Measurements from ENCODE around the gene DDT.
"Not testable (repeated sequence)": the region's sequence is repeated elsewhere in the genome, so short reads cannot be mapped to it uniquely, and the experiment has no call there.

DDT gene

DNA sequence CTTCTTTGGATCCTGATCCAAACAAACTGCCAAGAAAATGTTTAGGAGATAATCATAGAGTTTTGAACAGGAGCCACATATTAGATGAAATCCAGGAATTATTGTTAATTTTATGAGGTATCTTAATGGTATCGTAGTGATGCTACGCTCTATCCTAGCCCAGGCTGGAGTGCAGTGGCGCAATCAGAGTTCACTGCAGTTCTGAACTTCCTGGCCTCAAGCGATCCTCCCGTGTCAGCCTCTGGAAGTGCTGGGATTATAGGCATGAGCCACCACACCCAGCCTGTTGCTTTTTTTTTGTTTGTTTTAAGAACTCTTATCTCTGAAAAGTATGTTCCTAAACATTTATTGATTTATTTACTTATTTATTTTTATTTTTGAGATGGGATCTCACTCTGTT is 28.6 kb upstream of the DDT start:
- TF ChIP-seq POLR2A (IDR thresholded peaks at IDR 0.05; ENCODE audit: low read length) (no peak), GATA1 (IDR thresholded peaks at IDR 0.05; ENCODE audit: low read depth, low read length) (no peak)
- no peak for DNase-seq

DNA sequence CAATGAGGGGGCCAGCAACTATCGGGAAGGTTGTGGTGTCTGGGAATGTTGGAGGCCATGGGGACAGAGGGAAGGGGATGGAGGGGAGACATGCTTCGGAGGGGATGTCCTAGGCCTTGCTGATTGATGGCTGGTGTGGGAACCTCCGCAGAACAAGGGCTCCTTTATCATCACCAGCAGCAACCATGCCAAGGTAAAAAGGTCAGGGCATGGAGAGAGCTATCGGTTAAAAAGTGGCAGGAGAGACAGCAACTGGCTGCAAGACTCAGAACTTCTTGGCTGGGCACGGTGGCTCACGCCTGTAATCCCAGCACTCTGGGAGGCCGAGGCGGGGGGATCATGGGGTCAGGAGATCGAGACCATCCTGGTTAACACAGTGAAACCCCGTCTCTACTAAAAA is 28.0 kb upstream of the DDT start:
- no peak for TF ChIP-seq GATA1 (IDR thresholded peaks at IDR 0.05; ENCODE audit: low read depth, low read length)
- TF ChIP-seq POLR2A (IDR thresholded peaks at IDR 0.05; ENCODE audit: low read length), result no peak

DNA sequence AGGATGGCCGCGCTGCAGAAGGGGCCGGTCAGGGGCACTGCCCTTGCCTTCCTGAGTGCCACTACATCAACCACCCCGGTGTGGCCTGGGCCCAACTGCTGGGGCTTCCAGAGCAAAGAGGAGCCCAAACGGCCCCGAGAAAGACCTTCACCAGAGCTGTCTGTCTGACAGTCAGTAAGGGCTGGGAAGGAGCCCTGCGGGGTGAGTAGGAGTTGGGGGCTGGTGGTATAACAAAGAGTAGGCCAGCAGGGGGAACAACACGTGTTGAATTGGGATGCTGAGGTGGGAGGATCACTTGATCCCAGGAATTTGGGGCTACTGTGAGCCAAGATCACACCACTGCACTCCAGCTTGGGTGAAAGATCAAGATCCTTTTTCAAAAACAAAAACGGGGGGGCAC is 27.1 kb upstream of the DDT start:
- no peak for TF ChIP-seq GATA1 (IDR thresholded peaks at IDR 0.05; ENCODE audit: low read depth, low read length)
- no peak for TF ChIP-seq POLR2A (IDR thresholded peaks at IDR 0.05; ENCODE audit: low read length)
- DNase-seq, result no peak

More for the DNA sequence above, 28.0 kb upstream of the DDT start:
- DNase-seq, result no peak

DNA sequence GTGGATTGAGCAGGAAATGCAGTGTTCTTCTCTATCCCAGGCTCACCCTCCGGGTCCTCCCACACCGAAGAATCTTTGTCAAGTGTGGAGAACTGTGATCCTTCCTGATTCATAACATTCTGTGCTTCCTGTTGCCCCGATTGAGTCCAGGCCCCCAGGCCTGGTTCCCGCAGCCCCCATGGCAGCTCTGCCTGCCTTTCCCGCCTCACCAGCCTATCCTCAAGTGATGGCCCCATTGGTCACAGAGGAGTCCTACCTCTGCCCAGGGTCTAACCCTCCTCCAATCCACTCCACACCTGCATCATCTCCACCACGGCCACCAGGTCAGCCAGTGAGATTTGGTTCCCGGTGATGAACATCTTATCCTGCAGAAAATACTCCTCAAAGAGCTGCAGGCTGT is 25.5 kb upstream of the DDT start:
- DNase-seq, result not testable (repeated sequence)

DNA sequence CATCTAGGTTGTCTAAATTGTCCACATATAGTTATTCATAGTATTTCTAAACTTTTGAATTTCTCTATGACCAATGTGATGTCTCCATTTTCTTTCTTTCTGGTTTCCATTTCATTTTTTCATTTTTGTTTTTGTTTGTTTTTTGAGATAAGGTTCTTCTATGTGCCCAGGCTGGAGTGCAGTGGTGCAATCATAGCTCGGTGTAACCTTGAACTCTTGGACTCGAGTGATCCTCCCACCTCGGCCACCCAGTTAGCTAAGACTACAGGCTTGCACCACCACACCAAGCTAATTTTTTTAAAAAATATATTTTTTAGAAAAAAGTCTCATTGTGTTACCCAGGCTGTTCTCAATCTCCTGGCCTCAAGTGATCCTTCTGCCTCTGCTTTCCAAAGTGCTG is 22.9 kb upstream of the DDT start:
- TF ChIP-seq GATA1 (IDR thresholded peaks at IDR 0.05; ENCODE audit: low read depth, low read length), result no peak
- DNase-seq, result no peak

DNA sequence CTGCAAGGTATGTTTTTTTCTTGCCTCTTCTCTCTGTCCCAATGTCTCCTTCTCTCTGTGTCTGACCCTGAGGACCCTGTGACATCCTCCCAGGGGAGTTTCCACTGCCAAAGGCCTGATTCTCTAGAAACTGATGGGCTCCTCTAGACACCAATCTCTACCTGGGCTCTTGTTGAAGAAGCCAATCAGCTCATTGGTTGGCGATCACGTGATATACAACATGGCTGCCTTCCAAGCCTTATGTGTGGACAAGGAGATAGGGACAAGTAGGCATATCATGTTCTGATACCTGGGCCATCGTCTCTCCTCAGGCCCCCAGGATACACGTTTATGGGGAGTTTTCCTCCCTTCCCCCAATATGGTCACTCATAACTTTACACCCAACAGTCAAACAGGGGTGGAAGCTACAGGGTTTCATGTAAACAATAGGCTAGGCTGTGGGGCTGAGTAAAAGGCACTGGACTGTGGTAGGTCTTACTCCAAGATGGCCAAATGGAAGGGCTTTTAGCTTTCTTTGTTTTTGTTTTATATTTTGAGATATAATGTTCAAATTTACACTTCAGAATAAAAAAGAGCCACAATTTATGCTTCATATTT is 19.4 kb upstream of the DDT start:
- peak; percentile 55 to 81 for DNase-seq

DNA sequence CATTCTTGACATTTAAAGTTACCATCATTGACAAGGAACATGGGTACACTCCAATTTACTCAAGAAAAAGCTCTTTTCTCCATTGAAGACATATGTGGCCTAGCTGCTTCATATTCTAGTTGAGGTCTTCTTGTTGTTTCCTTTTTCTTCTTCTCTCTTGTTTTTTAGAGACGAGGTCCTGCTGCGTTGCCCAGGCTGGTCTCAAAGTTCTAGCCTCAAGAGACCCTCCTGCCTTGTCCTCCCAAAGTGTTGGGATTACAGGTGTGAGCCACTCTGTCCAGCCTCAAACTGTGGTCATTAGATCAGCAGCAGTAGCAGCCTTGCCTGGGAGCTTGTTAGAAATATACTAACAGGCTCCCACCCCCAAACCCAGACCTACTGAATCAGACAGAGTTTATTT is 18.8 kb upstream of the DDT start:
- DNase-seq, result not testable (repeated sequence)

DNA sequence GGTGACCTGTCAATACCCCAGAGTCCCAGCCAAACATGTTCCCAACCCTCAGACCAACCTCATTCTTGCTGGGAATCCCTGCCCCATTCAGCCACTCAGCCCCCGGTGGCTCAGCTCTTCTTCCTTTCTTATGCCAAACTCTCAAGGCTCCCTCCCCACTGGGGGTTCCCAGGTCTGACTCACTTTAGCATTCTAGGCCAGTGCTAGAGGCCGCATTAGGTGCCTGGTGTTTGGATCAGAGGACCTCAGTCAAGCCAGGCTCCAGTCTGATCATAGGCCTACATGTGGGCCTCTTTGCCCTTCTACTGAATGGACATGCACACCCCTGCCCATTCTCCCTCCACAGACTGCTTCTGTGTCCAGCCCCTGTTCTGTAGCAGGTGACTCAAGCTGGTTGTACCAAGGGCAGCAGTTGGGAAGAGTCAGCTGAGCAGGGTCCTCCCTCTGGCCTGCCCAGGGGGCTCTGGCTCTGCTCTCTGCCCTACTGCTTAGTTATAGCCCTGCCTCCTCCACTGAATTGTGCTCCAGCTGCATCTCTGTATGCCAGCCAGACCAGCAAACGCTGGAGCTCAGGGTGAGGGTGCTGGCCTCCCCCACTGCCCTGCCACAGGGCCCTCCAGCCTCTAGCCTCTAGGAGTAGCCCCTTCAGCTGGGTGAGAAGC is 15.5 kb upstream of the DDT start:
- DNase-seq, result not testable (repeated sequence)

DNA sequence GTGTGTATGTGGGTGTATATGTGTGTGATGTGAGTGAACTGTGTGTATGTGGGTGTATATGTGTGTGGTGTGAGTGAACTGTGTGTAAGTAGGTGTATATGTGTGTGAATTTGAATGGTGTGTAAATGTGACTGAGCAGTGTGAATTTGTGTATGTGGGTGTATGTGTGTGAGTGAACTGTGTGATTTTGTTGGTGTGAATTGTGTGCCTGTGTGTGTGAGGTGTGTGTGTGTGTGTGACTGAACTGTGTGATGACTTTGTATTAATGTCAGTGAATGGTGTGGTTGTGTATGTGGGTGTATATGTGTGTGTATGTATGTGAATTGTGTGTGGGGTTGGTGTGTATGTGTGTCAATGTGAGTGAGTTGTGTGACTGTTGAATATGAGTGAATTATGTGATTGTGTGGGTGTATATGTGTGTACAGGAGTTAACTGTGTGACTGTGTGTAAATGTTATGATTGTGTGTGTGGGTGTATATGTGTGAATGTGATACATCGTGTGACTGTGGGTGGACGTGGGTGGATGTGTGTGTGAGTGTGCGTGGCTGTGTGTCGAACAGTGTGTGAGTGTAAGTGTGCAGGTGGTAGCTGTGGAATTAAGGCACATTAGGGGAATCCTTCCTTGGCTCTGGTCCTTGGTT is 12.4 kb upstream of the DDT start:
- DNase-seq, result not testable (repeated sequence)

DNA sequence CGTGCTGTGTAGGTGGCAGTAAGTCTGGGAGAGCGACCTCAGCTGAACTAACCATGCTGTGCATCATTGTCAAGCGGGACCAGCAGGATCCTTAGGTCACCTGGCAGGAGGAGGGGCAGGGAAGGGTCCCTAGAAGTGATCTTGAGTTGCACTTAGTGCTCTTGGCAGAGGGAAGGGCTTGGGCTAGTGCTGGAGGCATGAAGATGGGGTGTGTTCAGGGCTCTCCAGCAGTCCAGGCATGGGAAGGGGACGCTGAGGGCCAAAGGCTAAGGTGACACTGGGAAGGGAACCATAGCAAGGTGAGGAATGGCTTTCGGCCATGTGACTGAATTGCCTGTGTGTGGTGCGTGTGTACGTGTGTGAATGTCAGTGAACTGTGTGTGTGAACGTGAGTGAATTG is 11.8 kb upstream of the DDT start:
- not testable (repeated sequence) for DNase-seq

DNA sequence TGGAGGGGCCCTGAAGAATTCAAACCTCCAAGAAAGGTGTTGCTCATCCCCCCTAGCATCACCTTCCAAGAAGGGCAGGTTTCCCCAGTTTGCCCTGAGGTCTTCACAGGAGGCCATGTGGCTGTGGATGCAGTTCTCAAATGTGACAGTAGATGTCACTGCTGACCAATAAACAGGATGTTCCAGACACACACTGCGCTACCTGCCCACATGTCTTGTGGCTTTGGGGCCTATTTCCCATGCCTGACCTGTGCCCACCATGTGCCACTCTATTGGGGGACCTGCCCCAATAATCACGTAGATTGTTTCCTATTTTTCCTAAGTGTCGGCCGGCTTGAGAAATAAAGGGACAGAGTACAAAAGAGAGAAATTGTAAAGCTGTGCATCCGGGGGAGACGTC is 10.2 kb upstream of the DDT start:
- no peak for TF ChIP-seq GATA1 (IDR thresholded peaks at IDR 0.05; ENCODE audit: low read depth, low read length)
- TF ChIP-seq POLR2A (IDR thresholded peaks at IDR 0.05; ENCODE audit: low read length), result no peak
- DNase-seq, result no peak

DNA sequence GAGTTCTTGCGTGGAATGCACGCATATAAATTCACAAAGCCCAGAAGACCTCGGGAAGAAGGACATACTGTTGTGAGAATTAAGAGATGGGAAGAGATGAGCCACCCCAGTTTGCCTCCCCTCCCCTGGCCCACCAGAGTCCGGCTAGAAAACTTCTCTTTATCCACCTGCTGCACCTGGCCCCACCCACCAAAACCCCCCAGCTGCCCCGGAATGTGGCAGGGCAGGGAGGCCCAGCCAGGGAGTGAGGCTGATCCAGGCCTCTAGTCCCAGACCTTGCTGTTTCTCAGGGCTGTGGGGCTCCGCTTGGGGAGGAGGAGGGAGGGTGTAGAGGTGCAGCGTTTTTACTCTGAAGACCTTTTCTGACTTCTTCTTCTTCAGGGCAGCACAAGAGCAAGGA is 6.3 kb upstream of the DDT start:
- not testable (repeated sequence) for DNase-seq

DNA sequence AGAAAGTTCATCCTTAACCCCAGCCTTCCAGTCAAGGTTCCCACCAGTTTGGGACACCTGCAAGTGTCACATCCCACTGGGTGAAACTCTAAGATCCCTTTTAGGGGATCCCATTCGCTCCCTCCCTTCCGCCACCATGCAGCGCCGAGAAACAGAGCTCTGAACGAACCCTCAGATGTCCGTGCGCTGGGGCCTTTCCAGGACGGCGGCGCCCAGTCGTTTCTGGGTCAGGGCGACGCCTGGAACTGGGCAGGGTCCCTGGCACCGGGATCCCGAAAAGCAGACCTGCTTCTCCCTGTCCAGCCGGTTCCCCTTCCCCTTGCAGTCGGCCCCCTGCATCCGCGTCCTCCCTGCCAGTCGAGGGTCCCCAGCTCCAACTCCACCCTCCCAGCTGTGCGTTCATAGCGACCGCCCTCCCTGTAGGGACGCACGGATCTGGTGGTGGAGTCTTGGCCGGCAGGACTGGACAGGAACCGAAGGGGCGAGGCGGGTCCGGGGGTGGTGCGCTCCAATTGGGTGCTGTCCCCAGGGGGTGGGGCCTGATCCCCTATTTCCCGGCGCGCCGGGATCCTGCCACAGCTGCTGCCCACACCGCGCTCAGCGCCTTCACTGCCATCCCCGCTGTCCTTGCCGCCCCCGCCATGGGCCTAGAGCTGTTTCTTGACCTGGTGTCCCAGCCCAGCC is 5.5 kb upstream of the DDT start, which contains the start of gene GSTT2:
Gene GSTT2, plus strand, starts transcription at position 578 of the 684 bp plus-strand sequence.
- DNase-seq, result not testable (repeated sequence)

DNA sequence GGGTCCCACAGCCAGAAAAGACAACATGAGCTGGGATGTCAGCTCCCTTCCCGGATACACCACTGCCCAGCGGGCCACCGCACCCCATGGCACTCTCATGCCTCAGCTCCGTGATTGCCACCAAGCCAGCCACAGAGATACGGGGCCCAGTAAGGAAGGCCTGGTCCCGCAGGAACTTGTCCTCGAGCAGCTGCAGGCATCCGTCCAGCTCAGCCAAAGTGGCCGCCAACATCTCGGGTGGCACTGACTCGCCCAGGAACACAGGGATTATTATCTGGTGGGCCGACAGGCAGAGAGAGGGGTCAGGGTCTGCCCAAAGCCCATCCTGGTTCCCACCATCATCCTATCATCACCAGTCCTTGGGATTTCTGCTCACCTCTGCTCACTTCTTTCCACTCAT is 3.1 kb upstream of the DDT start:
- not testable (repeated sequence) for DNase-seq

DNA sequence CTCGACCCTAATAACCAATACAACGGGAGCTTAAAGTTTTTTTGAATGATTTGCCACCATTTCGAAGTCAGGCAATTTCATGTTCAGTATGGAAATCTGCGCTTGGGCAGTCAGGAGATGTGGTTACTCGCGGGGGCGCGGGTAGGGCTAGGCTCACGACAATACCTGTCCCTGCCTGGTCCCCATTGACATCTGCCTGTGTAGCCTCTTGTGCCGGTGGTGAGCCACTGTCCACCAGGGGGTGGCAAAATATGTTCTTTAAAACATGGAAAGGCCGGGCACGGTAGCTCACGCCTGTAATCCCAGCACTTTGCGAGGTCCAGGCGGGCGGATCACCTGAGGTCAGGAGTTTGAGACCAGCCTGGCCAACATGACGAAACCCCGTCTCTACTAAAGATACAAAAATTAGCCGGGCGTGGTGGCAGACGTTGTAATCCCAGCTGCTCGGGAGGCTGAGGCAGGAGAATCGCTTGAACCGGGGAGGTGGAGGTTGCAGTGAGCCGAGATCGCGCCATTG is 653 bp upstream of the DDT start:
- DNase-seq, result not testable (repeated sequence)

DNA sequence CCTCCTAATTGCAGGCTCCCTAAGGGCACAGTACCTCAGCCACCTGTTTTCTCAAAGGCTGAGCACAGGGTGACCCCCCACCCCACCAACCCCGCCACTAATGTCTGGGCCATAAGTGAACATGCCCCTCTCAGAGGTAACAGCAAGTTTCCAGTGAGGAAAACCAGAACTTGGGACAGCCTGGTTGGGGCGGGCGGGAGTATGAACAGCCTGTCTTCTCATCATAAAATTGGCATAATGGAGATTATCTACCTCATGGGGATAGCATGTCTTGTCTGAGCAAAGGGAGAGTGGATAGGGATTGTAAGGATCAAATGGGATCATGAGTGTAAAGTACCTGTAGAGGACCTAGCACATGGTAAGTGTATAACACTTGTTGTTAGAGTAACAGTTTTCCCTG is 2.3 kb downstream of the DDT start:
- DNase-seq, result not testable (repeated sequence)
